Stomach (tissue), 4 donors: ENCODE data around the gene RBMS1.

Experiments
- EP300 ChIP-seq: sonication (generic); formaldehyde crosslinking; IDR thresholded peaks from one replicate; pipeline ENCODE4 v1.6.1; 2017; ENCODE audit warnings: antibody characterized with exemption
- POLR2A ChIP-seq, 4 donors: fragments of 450-650 bp; IDR thresholded peaks; one replicate each; pipeline ENCODE4 v1.6.1; 2016; ENCODE audit warnings: antibody characterized with exemption in 4 of 4, control low read depth in 2 of 4, mild to moderate bottlenecking in 1 of 4, moderate library complexity in 1 of 4
- TF ChIP-seq, protein P1 (sequence below), 7 experiments: fragments of 450-650 bp in 4 of 7; fragments of 200-600 bp in 3 of 7; sonication (generic) in 3 of 7; IDR thresholded peaks; one replicate each; pipeline ENCODE4 v1.5.1; 2016 to 2019; ENCODE audit warnings: antibody characterized with exemption in 7 of 7, control low read depth in 2 of 7, mild to moderate bottlenecking in 1 of 7

DNA sequence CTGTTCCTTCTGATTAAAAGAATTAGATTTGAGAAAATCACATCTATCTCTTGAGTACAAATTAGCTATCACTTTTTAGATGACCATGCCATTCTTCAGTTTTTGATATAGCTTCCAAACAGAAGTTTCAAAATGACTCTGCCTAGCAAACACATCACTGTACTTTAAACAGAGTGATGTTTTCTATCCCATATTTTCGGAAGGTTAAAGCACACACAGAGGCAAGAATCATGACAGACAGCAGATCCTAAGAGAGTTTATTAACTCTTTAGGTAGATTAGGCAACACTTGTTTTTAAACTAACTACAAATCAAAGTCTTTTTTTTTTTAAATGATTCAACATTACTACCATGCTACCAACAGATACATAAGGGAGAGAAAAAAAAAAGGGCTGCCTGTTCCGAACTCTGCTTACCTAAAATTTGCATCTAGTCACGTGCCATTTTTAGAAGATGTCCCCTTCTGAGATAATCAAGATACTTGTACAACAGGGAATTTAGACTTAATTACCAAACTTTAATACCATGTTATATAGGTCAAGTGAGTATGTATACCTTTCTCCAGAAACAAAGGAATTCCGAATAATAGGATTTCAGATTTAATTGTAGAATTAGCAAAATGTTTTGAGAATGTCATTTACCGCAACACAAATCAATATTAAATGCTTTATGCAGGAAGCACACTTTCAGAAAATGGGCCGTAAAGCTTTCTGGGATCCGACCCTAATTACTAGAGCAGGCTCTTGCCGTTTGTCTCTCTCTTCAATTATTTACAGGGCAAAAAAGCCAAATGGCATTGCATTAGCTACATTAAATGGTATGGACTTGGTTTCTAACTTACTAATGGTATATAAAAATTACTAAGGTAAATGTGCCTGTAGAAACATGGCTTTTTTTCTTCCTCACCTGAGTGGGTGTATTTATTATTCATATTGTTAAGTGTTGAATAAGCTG lies 2.6 kb downstream of the RBMS1 start:
- TF ChIP-seq, protein P1, sequence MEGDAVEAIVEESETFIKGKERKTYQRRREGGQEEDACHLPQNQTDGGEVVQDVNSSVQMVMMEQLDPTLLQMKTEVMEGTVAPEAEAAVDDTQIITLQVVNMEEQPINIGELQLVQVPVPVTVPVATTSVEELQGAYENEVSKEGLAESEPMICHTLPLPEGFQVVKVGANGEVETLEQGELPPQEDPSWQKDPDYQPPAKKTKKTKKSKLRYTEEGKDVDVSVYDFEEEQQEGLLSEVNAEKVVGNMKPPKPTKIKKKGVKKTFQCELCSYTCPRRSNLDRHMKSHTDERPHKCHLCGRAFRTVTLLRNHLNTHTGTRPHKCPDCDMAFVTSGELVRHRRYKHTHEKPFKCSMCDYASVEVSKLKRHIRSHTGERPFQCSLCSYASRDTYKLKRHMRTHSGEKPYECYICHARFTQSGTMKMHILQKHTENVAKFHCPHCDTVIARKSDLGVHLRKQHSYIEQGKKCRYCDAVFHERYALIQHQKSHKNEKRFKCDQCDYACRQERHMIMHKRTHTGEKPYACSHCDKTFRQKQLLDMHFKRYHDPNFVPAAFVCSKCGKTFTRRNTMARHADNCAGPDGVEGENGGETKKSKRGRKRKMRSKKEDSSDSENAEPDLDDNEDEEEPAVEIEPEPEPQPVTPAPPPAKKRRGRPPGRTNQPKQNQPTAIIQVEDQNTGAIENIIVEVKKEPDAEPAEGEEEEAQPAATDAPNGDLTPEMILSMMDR (IDR thresholded peaks at IDR 0.05), result no peak
- TF ChIP-seq POLR2A (IDR thresholded peaks at IDR 0.05) (no peak), EP300 (no peak)
